Kidney epithelial cell (primary cell): ENCODE measurements around the gene AADACL4. TPM values are rescaled to one million over a fixed set of nuclear protein-coding genes. Genes with fewer than 3 reads are reported as not detected.
A peak's percentile ranks its signal among the peaks of the same experiment; 100 is the strongest.

Experiments used
- DNase-seq: peaks from one replicate; pipeline ENCODE4 v3.0.0-alpha.2; 2010; ENCODE audit warnings: low read depth
- H3K27me3 ChIP-seq: 2 replicates; pipeline ENCODE4 v1.6.0; 2011; ENCODE audit warnings: low read length; ENCODE audit not compliant: control insufficient read depth, insufficient read depth
- H3K36me3 ChIP-seq: 2 replicates; pipeline ENCODE4 v1.5.1; 2011; ENCODE audit warnings: low read length; ENCODE audit not compliant: control insufficient read depth, insufficient read depth
- H3K4me3 ChIP-seq: 2 replicates; pipeline ENCODE4 v1.5.1; 2011; ENCODE audit warnings: low read depth, mild to moderate bottlenecking, control low read depth, low read length
- CTCF ChIP-seq: IDR thresholded peaks from 2 replicates; pipeline ENCODE4 v1.5.1; 2011; ENCODE audit warnings: mild to moderate bottlenecking, moderate library complexity, low read length, control low read depth, inconsistent platforms; ENCODE audit not compliant: insufficient read depth, poor library complexity, severe bottlenecking
- total RNA-seq: library from RNA; depleted of rRNA; stranded (reverse); fragments of >200 nt; gene quantifications from 2 replicates; pipeline ENCODE4 v1.2.3, GENCODE V29; 2015

The AADACL4 gene
- total RNA-seq, 1 donor from 2014 or later, result not detected

GRCh38 chr1:12601700-12602658 is 41.9 kb upstream of the AADACL4 start:
- Histone ChIP-seq H3K27me3 (no peaks in the 10 kb centered on the region), H3K36me3 (no peaks in the 10 kb centered on the region), H3K4me3 (no peak overlapping the region)
- TF ChIP-seq CTCF, result no peak
- no peak for DNase-seq

GRCh38 chr1:12602659-12603024 is 41.2 kb upstream of the AADACL4 start:
- no peak for DNase-seq

GRCh38 chr1:12603224-12603623 is 40.7 kb upstream of the AADACL4 start:
- Histone ChIP-seq H3K27me3 (no peaks in the 10 kb centered on the region), H3K36me3 (no peaks in the 10 kb centered on the region), H3K4me3 (no peak overlapping the region)
- TF ChIP-seq CTCF, result no peak
- no peak for DNase-seq

More at GRCh38 chr1:12602659-12603024, 41.2 kb upstream of the AADACL4 start:
- Histone ChIP-seq H3K36me3 (no peaks in the 10 kb centered on the region), H3K27me3 (no peaks in the 10 kb centered on the region), H3K4me3 (no peak overlapping the region)
- TF ChIP-seq CTCF, result no peak

- DNase-seq, result peak; percentile 94
- no peak for TF ChIP-seq CTCF
- no peaks in the 10 kb centered on the region for H3K36me3 ChIP-seq
- no peak overlapping the region for H3K4me3 ChIP-seq
- H3K27me3 ChIP-seq, result no peaks in the 10 kb centered on the region
Observed at GRCh38 chr1:12604114-12604874, 39.6 kb upstream of the AADACL4 start.

GRCh38 chr1:12604986-12605385 is 38.9 kb upstream of the AADACL4 start:
- Histone ChIP-seq H3K36me3 (no peaks in the 10 kb centered on the region), H3K27me3 (no peaks in the 10 kb centered on the region), H3K4me3 (no peak overlapping the region)
- no peak for TF ChIP-seq CTCF
- no peak for DNase-seq
